ENCODE measurements around the gene CA11.
"Not testable (repeated sequence)": the region's sequence is repeated elsewhere in the genome, so short reads cannot be mapped to it uniquely, and the experiment has no call there.

CA11 gene

GRCh38 chr19:48683349-48683748 lies 37.4 kb upstream of the CA11 start:
- H3K27me3 ChIP-seq (replicated peaks; ENCODE audit: control insufficient read depth, insufficient read depth, low read length), result no peaks in the 10 kb centered on the region
- no peaks in the 10 kb centered on the region for H3K36me3 ChIP-seq (ENCODE audit: control insufficient read depth, insufficient read depth, low read length)
- no peak for DNase-seq (ENCODE audit: extremely low read depth, insufficient read length)
- H3K4me3 ChIP-seq (replicated peaks; ENCODE audit: low read depth, low read length), result no peak overlapping the region
- no peak for TF ChIP-seq CTCF (IDR thresholded peaks at IDR 0.05; ENCODE audit: insufficient read depth, low read length, poor library complexity, severe bottlenecking)

- no peaks in the 10 kb centered on the region for H3K27me3 ChIP-seq (replicated peaks; ENCODE audit: control insufficient read depth, insufficient read depth, low read length)
- no peak for DNase-seq (ENCODE audit: extremely low read depth, insufficient read length)
These were observed 35.1 kb upstream of the CA11 start for GRCh38 chr19:48681127-48681470.

GRCh38 chr19:48680436-48681126 lies 34.6 kb upstream of the CA11 start:
- no peak overlapping the region for H3K4me3 ChIP-seq (replicated peaks; ENCODE audit: low read depth, low read length)
- no peak for TF ChIP-seq CTCF (IDR thresholded peaks at IDR 0.05; ENCODE audit: insufficient read depth, low read length, poor library complexity, severe bottlenecking)
- H3K36me3 ChIP-seq (ENCODE audit: control insufficient read depth, insufficient read depth, low read length), result no peaks in the 10 kb centered on the region
- H3K27me3 ChIP-seq (replicated peaks; ENCODE audit: control insufficient read depth, insufficient read depth, low read length), result no peaks in the 10 kb centered on the region
- no peak for DNase-seq (ENCODE audit: extremely low read depth, insufficient read length)

More at GRCh38 chr19:48681127-48681470, 35.1 kb upstream of the CA11 start:
- Histone ChIP-seq H3K36me3 (ENCODE audit: control insufficient read depth, insufficient read depth, low read length) (no peaks in the 10 kb centered on the region), H3K4me3 (replicated peaks; ENCODE audit: low read depth, low read length) (no peak overlapping the region)
- no peak for TF ChIP-seq CTCF (IDR thresholded peaks at IDR 0.05; ENCODE audit: insufficient read depth, low read length, poor library complexity, severe bottlenecking)

- H3K36me3 ChIP-seq (ENCODE audit: control insufficient read depth, insufficient read depth, low read length); H3K4me3 ChIP-seq (replicated peaks; ENCODE audit: low read depth, low read length); H3K27me3 ChIP-seq (replicated peaks; ENCODE audit: control insufficient read depth, insufficient read depth, low read length); DNase-seq (ENCODE audit: extremely low read depth, insufficient read length): not testable (repeated sequence)
These were observed 34.0 kb upstream of the CA11 start for GRCh38 chr19:48680006-48680405.

GRCh38 chr19:48678201-48678600 lies 32.2 kb upstream of the CA11 start:
- no peaks in the 10 kb centered on the region for H3K36me3 ChIP-seq (ENCODE audit: control insufficient read depth, insufficient read depth, low read length)
- no peak for TF ChIP-seq CTCF (IDR thresholded peaks at IDR 0.05; ENCODE audit: insufficient read depth, low read length, poor library complexity, severe bottlenecking)
- DNase-seq (ENCODE audit: extremely low read depth, insufficient read length), result no peak
- no peak overlapping the region for H3K4me3 ChIP-seq (replicated peaks; ENCODE audit: low read depth, low read length)
- H3K27me3 ChIP-seq (replicated peaks; ENCODE audit: control insufficient read depth, insufficient read depth, low read length), result no peaks in the 10 kb centered on the region

GRCh38 chr19:48676887-48677286 lies 30.9 kb upstream of the CA11 start:
- Histone ChIP-seq H3K27me3 (replicated peaks; ENCODE audit: control insufficient read depth, insufficient read depth, low read length) (no peaks in the 10 kb centered on the region), H3K36me3 (ENCODE audit: control insufficient read depth, insufficient read depth, low read length) (no peaks in the 10 kb centered on the region), H3K4me3 (replicated peaks; ENCODE audit: low read depth, low read length) (no peak overlapping the region)
- no peak for DNase-seq (ENCODE audit: extremely low read depth, insufficient read length)
- TF ChIP-seq CTCF (IDR thresholded peaks at IDR 0.05; ENCODE audit: insufficient read depth, low read length, poor library complexity, severe bottlenecking), result no peak
